Uterus (tissue), 4 donors: ENCODE data around the gene RBFOX2. TPM values are rescaled to one million over a fixed set of nuclear protein-coding genes. Genes with fewer than 3 reads are reported as not detected.

ENCODE experiments used
- DNase-seq, 2 donors: peaks; one replicate each; pipeline ENCODE4 v3.0.0-alpha.2; 2019 to 2020
- H3K27ac ChIP-seq, 2 donors: fragments of 200-600 bp; sonication (generic); 1 replicate in 1 of 2; 2 replicates in 1 of 2; pipeline ENCODE4 v1.5.1; 2016 to 2018
- H3K27me3 ChIP-seq, 2 donors: fragments of 200-600 bp; sonication (generic); one replicate each; pipeline ENCODE4 v1.5.1; 2018 to 2019; ENCODE audit warnings: control low read depth in 1 of 2
- H3K36me3 ChIP-seq, 2 donors: fragments of 200-600 bp; sonication (generic); one replicate each; pipeline ENCODE4 v1.5.1; 2019; ENCODE audit warnings: control low read depth in 1 of 2
- H3K4me1 ChIP-seq, 2 donors: fragments of 200-600 bp; sonication (generic); one replicate each; pipeline ENCODE4 v1.5.1; 2018 to 2019; ENCODE audit warnings: control low read depth in 1 of 2
- H3K4me3 ChIP-seq, 2 donors: fragments of 200-600 bp; sonication (generic); 1 replicate in 1 of 2; 2 replicates in 1 of 2; pipeline ENCODE4 v1.5.1; 2018 to 2019; ENCODE audit warnings: mild to moderate bottlenecking in 1 of 2
- H3K9me3 ChIP-seq, 2 donors: fragments of 200-600 bp; sonication (generic); one replicate each; pipeline ENCODE4 v1.5.1; 2019; ENCODE audit warnings: control low read depth in 1 of 2
- CTCF ChIP-seq, 4 experiments: fragments of 200-600 bp in 2 of 4; fragments of 450-650 bp in 2 of 4; sonication (generic) in 2 of 4; IDR thresholded peaks; one replicate each; pipeline ENCODE4 v1.5.1; 2016 to 2019; ENCODE audit warnings: antibody characterized with exemption in 4 of 4, mild to moderate bottlenecking in 2 of 4, moderate library complexity in 1 of 4
- POLR2A ChIP-seq, 2 donors: fragments of 450-650 bp; IDR thresholded peaks; one replicate each; pipeline ENCODE4 v1.6.1; 2016; ENCODE audit warnings: antibody characterized with exemption in 2 of 2, mild to moderate bottlenecking in 1 of 2, moderate library complexity in 1 of 2
- intact Hi-C: fragments of 100-400 bp; cut with DNase I; formaldehyde crosslinking; loops from one replicate; pipeline ENCODE4 v1.15.1; 2023; ENCODE audit warnings: low total_unique reads
- total RNA-seq, 4 donors: library from RNA; depleted of rRNA in 3 of 4; stranded (reverse); fragments of >200 nt in 3 of 4; gene quantifications; one replicate each; pipeline versions ENCODE4 v1.1.0 to v1.2.4, GENCODE V29; 2014 to 2023
- donor health status: DM: yes; HTN: yes; CAD: no.

The RBFOX2 gene
- total RNA-seq, 4 donors from 2014 or later: 81.0 to 311 (median 147) TPM

- Histone ChIP-seq H3K27ac (peak overlapping the region in 1 of 2 donors; percentile 24), H3K27me3 (no peaks in the 10 kb centered on the region), H3K4me3 (no peak overlapping the region), H3K36me3 (no peaks in the 10 kb centered on the region), H3K4me1 (no peaks in the 10 kb centered on the region), H3K9me3 (no peaks in the 10 kb centered on the region)
- TF ChIP-seq CTCF (IDR thresholded peaks at IDR 0.05) (no peak), POLR2A (IDR thresholded peaks at IDR 0.05) (no peak)
- intact Hi-C loops: no loop called here
- DNase-seq: no peak
Measured at GRCh38 chr22:35870517-35871293, 157.9 kb downstream of the RBFOX2 start.

DNA sequence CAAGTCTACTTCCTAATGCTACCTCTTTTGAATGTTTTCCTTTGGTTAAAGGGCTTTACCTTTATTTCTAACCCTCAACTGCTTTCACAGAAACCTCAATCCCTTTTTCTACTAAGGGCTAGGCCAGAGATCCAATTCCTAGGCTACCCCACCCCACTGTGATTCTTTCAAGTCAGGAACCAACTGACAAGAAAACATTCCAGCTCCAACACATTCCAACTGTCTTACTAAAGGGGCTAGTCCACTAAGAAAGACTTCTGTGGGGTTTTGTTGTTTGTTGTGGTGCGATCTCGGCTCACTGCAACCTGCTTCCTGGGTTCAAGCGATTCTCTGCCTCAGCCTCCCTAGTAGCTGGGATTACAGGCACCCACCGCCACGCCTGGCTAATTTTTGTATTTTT, 159.7 kb downstream of the RBFOX2 start:
- Histone ChIP-seq H3K4me1 (no peaks in the 10 kb centered on the region), H3K9me3 (no peaks in the 10 kb centered on the region), H3K27ac (peak overlapping the region; percentile 34 to 40), H3K4me3 (no peak overlapping the region), H3K27me3 (no peaks in the 10 kb centered on the region), H3K36me3 (no peaks in the 10 kb centered on the region)
- TF ChIP-seq POLR2A (IDR thresholded peaks at IDR 0.05): no peak
- TF ChIP-seq CTCF (IDR thresholded peaks at IDR 0.05): no peak
- no peak for DNase-seq
- intact Hi-C loops: no loop called here

DNA sequence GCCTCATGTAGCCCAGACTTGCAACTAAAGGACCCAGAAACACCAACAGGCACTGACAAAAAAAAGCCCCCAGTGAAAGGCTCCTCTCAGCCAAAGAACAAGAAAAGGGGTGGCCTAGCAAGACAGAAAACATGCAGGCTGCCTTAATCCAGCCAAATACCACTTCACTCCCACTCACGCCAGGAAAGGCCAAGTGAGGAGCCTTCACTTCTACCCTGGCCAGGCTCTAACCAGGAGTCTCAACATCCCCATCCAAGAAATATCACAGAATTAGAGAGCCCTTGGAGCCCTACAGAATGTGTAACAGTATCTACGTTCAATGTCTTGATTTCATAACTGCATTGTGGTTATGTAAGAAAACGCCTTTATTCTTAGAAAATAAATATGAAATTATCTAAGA, 162.0 kb downstream of the RBFOX2 start:
- Histone ChIP-seq H3K4me3 (no peak overlapping the region), H3K27ac (peak overlapping the region; percentile 20 to 34), H3K4me1 (no peaks in the 10 kb centered on the region), H3K36me3 (no peaks in the 10 kb centered on the region), H3K9me3 (no peaks in the 10 kb centered on the region), H3K27me3 (no peaks in the 10 kb centered on the region)
- DNase-seq: peak; percentile 44 to 45
- TF ChIP-seq POLR2A (IDR thresholded peaks at IDR 0.05) (no peak), CTCF (IDR thresholded peaks at IDR 0.05) (no peak)
- intact Hi-C loops: no loop called here

GRCh38 chr22:35864545-35865165, 164.0 kb downstream of the RBFOX2 start:
- DNase-seq: no peak
- H3K4me1 ChIP-seq: no peaks in the 10 kb centered on the region

More at GRCh38 chr22:35864545-35865165, 164.0 kb downstream of the RBFOX2 start:
- no peaks in the 10 kb centered on the region for H3K27me3 ChIP-seq
- TF ChIP-seq CTCF (IDR thresholded peaks at IDR 0.05): no peak
- TF ChIP-seq POLR2A (IDR thresholded peaks at IDR 0.05): no peak
- intact Hi-C loops: no loop called here
- H3K36me3 ChIP-seq: no peaks in the 10 kb centered on the region
- no peak overlapping the region for H3K4me3 ChIP-seq
- no peak overlapping the region for H3K27ac ChIP-seq
- H3K9me3 ChIP-seq: no peaks in the 10 kb centered on the region
